Caco-2 (cell line): Measurements from ENCODE around the gene PPP2R3A. TPM values are rescaled to one million over a fixed set of nuclear protein-coding genes. Genes with fewer than 3 reads are reported as not detected.
A peak's percentile ranks its signal among the peaks of the same experiment; 100 is the strongest.
"Not testable (repeated sequence)": the region's sequence is repeated elsewhere in the genome, so short reads cannot be mapped to it uniquely, and the experiment has no call there.

Experiments used
- BruUV-seq: library from RNA; stranded (reverse); fragments of 400-500 nt; replicated peaks from 2 replicates; lab custom pipeline; 2021; lab: Mats Ljungman, UMichigan
- CTCF ChIA-PET: fragments of 300-600 bp; sonication (Branson Sonifier 250); formaldehyde crosslinking; loops from one replicate; lab custom pipeline; 2022; ENCODE audit warnings: antibody characterized with exemption; lab: Charles Lee
- POLR2A ChIA-PET: fragments of 300-600 bp; sonication (Branson Sonifier 250); formaldehyde crosslinking; loops from one replicate; lab custom pipeline; 2022; ENCODE audit warnings: antibody characterized with exemption; lab: Charles Lee
- DNase-seq, 2 experiments: peaks; one replicate each; pipeline versions ENCODE4 v3.0.0 to v3.0.0-alpha.2; 2020 to 2022
- H3K27me3 ChIP-seq: replicated peaks from 2 replicates; pipeline ENCODE4 v1.6.0; 2011; ENCODE audit warnings: low read length; ENCODE audit not compliant: control insufficient read depth, insufficient read depth
- H3K36me3 ChIP-seq: 2 replicates; pipeline ENCODE4 v1.5.1; 2011; ENCODE audit warnings: low read length; ENCODE audit not compliant: control insufficient read depth, insufficient read depth
- H3K4me1 ChIP-seq: fragments of 250-450 bp; sonication (Bioruptor Pico); 2 replicates; pipeline ENCODE4 v1.5.1; 2020; ENCODE audit warnings: mild to moderate bottlenecking
- H3K4me3 ChIP-seq: 2 replicates; pipeline ENCODE4 v1.5.1; 2011; ENCODE audit warnings: low read depth, mild to moderate bottlenecking, control low read depth, low read length
- H3K9me3 ChIP-seq: fragments of 250-450 bp; sonication (Bioruptor Pico); 2 replicates; pipeline ENCODE4 v1.5.1; 2020; ENCODE audit warnings: mild to moderate bottlenecking, moderate library complexity
- H3K27ac Mint-ChIP-seq: one replicate; pipeline ENCODE4 v1.8.0; 2022; ENCODE audit warnings: mixed read lengths; ENCODE audit not compliant: unreplicated experiment
- H3K27me3 Mint-ChIP-seq: one replicate; pipeline ENCODE4 v1.8.0; 2022; ENCODE audit warnings: mixed read lengths; ENCODE audit not compliant: insufficient read depth, unreplicated experiment
- H3K36me3 Mint-ChIP-seq: one replicate; pipeline ENCODE4 v1.8.0; 2022; ENCODE audit warnings: mild to moderate bottlenecking, mixed read lengths; ENCODE audit not compliant: insufficient read depth, unreplicated experiment
- H3K4me1 Mint-ChIP-seq: one replicate; pipeline ENCODE4 v1.8.0; 2022; ENCODE audit warnings: low read depth, mixed read lengths; ENCODE audit not compliant: unreplicated experiment
- H3K4me3 Mint-ChIP-seq: one replicate; pipeline ENCODE4 v1.8.0; 2022; ENCODE audit warnings: mild to moderate bottlenecking, moderate library complexity, mixed read lengths; ENCODE audit not compliant: unreplicated experiment
- H3K9me3 Mint-ChIP-seq: one replicate; pipeline ENCODE4 v1.8.0; 2022; ENCODE audit warnings: mixed read lengths; ENCODE audit not compliant: unreplicated experiment
- CTCF ChIP-seq, 2 experiments: fragments of 200-600 bp in 1 of 2; IDR thresholded peaks; 1 replicate in 1 of 2; 2 replicates in 1 of 2; pipeline versions ENCODE4 v1.5.1 to v1.8.0; 2011 to 2022; ENCODE audit warnings: antibody characterized with exemption in 1 of 2, control low read depth in 1 of 2, inconsistent platforms in 1 of 2, low read depth in 1 of 2, low read length in 1 of 2, mild to moderate bottlenecking in 1 of 2, moderate library complexity in 1 of 2; ENCODE audit not compliant: insufficient read depth in 1 of 2, severe bottlenecking in 1 of 2, unreplicated experiment in 1 of 2
- intact Hi-C: fragments of 100-400 bp; cut with micrococcal nuclease; formaldehyde crosslinking; loops from one replicate; pipeline ENCODE4 v1.10.0; 2022; ENCODE audit not compliant: unreplicated experiment
- total RNA-seq: library from RNA; stranded (reverse); gene quantifications from 2 replicates; pipeline ENCODE4 v1.2.3, GENCODE V29; 2022

PPP2R3A gene
- total RNA-seq, 1 experiment from 2014 or later = 9.5 TPM

GRCh38 chr3:136141291-136141785 is 175.8 kb downstream of the PPP2R3A start:
- no peak overlapping the region for H3K4me3 ChIP-seq
- POLR2A ChIA-PET = interaction anchor here (1.0 kb wide), 1 partner anchor 1767 kb away, joined by 3 read pairs; the partner anchor contains the start of gene AMOTL2
- Mint-ChIP-seq H3K27ac (peak overlapping the region; percentile 13), H3K9me3 (no peaks in the 10 kb centered on the region), H3K4me1 (peaks cover 19% of the 10 kb centered on the region), H3K27me3 (no peaks in the 10 kb centered on the region), H3K4me3 (no peak overlapping the region), H3K36me3 (peaks cover 39% of the 10 kb centered on the region)
- BruUV-seq = no TSS peak
- TF ChIP-seq CTCF (IDR thresholded peaks at IDR 0.05; ENCODE audit: insufficient read depth in 1 of 2, low read depth in 1 of 2, low read length in 1 of 2, severe bottlenecking in 1 of 2, unreplicated experiment in 1 of 2) = no peak
- no peaks in the 10 kb centered on the region for H3K27me3 ChIP-seq
- DNase-seq = no peak
- no peaks in the 10 kb centered on the region for H3K36me3 ChIP-seq
- intact Hi-C loops = no loop called here
- CTCF ChIA-PET = no interaction called here
- H3K9me3 ChIP-seq = no peaks in the 10 kb centered on the region
- H3K4me1 ChIP-seq = peaks cover 16% of the 10 kb centered on the region

GRCh38 chr3:136141891-136142290 is 176.4 kb downstream of the PPP2R3A start:
- Mint-ChIP-seq H3K9me3 (no peaks in the 10 kb centered on the region), H3K4me1 (peaks cover 21% of the 10 kb centered on the region), H3K36me3 (peaks cover 40% of the 10 kb centered on the region), H3K4me3 (no peak overlapping the region), H3K27ac (peak overlapping the region; percentile 13), H3K27me3 (no peaks in the 10 kb centered on the region)
- DNase-seq = no peak
- H3K36me3 ChIP-seq = no peaks in the 10 kb centered on the region
- no peak overlapping the region for H3K4me3 ChIP-seq
- no TSS peak for BruUV-seq
- no peaks in the 10 kb centered on the region for H3K9me3 ChIP-seq
- POLR2A ChIA-PET = interaction anchor here (1.0 kb wide), 1 partner anchor 1768 kb away, joined by 3 read pairs; the partner anchor contains the start of gene AMOTL2
- intact Hi-C loops = no loop called here
- H3K4me1 ChIP-seq = peaks cover 13% of the 10 kb centered on the region
- no peak for TF ChIP-seq CTCF (IDR thresholded peaks at IDR 0.05; ENCODE audit: insufficient read depth in 1 of 2, low read depth in 1 of 2, low read length in 1 of 2, severe bottlenecking in 1 of 2, unreplicated experiment in 1 of 2)
- no peaks in the 10 kb centered on the region for H3K27me3 ChIP-seq
- CTCF ChIA-PET = no interaction called here

GRCh38 chr3:136142592-136142991 is 177.1 kb downstream of the PPP2R3A start:
- H3K27me3 ChIP-seq = no peaks in the 10 kb centered on the region
- Mint-ChIP-seq H3K27ac (no peak overlapping the region), H3K9me3 (no peaks in the 10 kb centered on the region), H3K36me3 (peaks cover 43% of the 10 kb centered on the region), H3K4me3 (no peak overlapping the region), H3K4me1 (peaks cover 28% of the 10 kb centered on the region), H3K27me3 (no peaks in the 10 kb centered on the region)
- H3K4me1 ChIP-seq = peaks cover 20% of the 10 kb centered on the region
- intact Hi-C loops = no loop called here
- ChIA-PET CTCF (no interaction called here), POLR2A (interaction anchor here (1.0 kb wide), 1 partner anchor 1768 kb away, joined by 3 read pairs; the partner anchor contains the start of gene AMOTL2)
- TF ChIP-seq CTCF (IDR thresholded peaks at IDR 0.05; ENCODE audit: insufficient read depth in 1 of 2, low read depth in 1 of 2, low read length in 1 of 2, severe bottlenecking in 1 of 2, unreplicated experiment in 1 of 2) = no peak
- BruUV-seq = no TSS peak
- DNase-seq = peak in 1 of 2 experiments; percentile 30
- H3K9me3 ChIP-seq = no peaks in the 10 kb centered on the region
- no peaks in the 10 kb centered on the region for H3K36me3 ChIP-seq
- no peak overlapping the region for H3K4me3 ChIP-seq

GRCh38 chr3:136144397-136144796 is 178.9 kb downstream of the PPP2R3A start:
- H3K36me3 ChIP-seq, DNase-seq, H3K9me3 ChIP-seq, H3K4me3 ChIP-seq, intact Hi-C loops, H3K4me3 Mint-ChIP-seq, H3K9me3 Mint-ChIP-seq, H3K27me3 Mint-ChIP-seq, BruUV-seq, H3K27ac Mint-ChIP-seq, CTCF ChIA-PET, H3K27me3 ChIP-seq, POLR2A ChIA-PET: not testable (repeated sequence)
- peaks cover 31% of the 10 kb centered on the region for H3K4me1 ChIP-seq
- Mint-ChIP-seq H3K4me1 (peaks cover 35% of the 10 kb centered on the region), H3K36me3 (peaks cover 56% of the 10 kb centered on the region)
